ENCODE measurements around the gene PCDH18. TPM values are rescaled to one million over a fixed set of nuclear protein-coding genes. Genes with fewer than 3 reads are reported as not detected.

PCDH18 gene
- polyA plus RNA-seq, 1 donor (not counting 4 experiments of a cell fraction or from before 2014, with no cell fraction given) = 0.08 TPM

GRCh38 chr4:137536789-137537561 lies 4.7 kb upstream of the PCDH18 start:
- H3K4me3 ChIP-seq (ENCODE audit: control insufficient read depth in 2 of 3, extremely low read depth in 1 of 3, insufficient read depth in 2 of 3, low read depth in 1 of 3, low read length in 3 of 3) = no peak overlapping the region
- H3K9me3 ChIP-seq (ENCODE audit: control insufficient read depth, low read depth, low read length) = no peaks in the 10 kb centered on the region
- dilution Hi-C loops (cut with MboI; ENCODE audit: extremely low pct_ligation_motif_present, low sequenced_read_pairs) = no loop called here
- H3K27me3 ChIP-seq (ENCODE audit: control insufficient read depth, extremely low read depth, insufficient read depth, low read length) = peaks cover 6% of the 10 kb centered on the region
- FAIRE-seq = no peak
- no peaks in the 10 kb centered on the region for H3K36me3 ChIP-seq (ENCODE audit: control insufficient read depth in 2 of 2, extremely low read depth in 1 of 2, insufficient read depth in 2 of 2, low read length in 2 of 2)
- no peaks in the 10 kb centered on the region for H3K79me2 ChIP-seq (ENCODE audit: control insufficient read depth, insufficient read depth, low read length)
- H3K4me2 ChIP-seq (ENCODE audit: control insufficient read depth, extremely low read depth, insufficient read depth, low read depth, low read length) = no peak overlapping the region
- H2AFZ ChIP-seq (ENCODE audit: control insufficient read depth, low read length) = no peak overlapping the region
- H4K20me1 ChIP-seq (ENCODE audit: control insufficient read depth, extremely low read depth, insufficient read depth, low read length) = no peaks in the 10 kb centered on the region
- TF ChIP-seq CTCF (optimal IDR thresholded peaks at IDR 0.05 in 1 of 3, IDR thresholded peaks at IDR 0.05 in 1 of 3, conservative IDR thresholded peaks at IDR 0.05 in 1 of 3; ENCODE audit: extremely low read depth in 1 of 3, insufficient read depth in 2 of 3, low read length in 3 of 3) (no peak), EZH2 (IDR thresholded peaks at IDR 0.05; ENCODE audit: low read length) (no peak)
- peaks cover 3% of the 10 kb centered on the region for H3K4me1 ChIP-seq (ENCODE audit: control insufficient read depth, extremely low read depth, insufficient read depth, low read length)
- H3K9ac ChIP-seq (ENCODE audit: control insufficient read depth, extremely low read depth, insufficient read depth, low read length) = no peak overlapping the region
- H3K27ac ChIP-seq (ENCODE audit: control insufficient read depth, insufficient read depth, low read length) = no peak overlapping the region
- no peak for DNase-seq (ENCODE audit: low read depth, low spot score)
- no peaks in the 10 kb centered on the region for H3K9me1 ChIP-seq (ENCODE audit: control insufficient read depth, extremely low read depth, insufficient read depth, low read length)

GRCh38 chr4:137535718-137536117 lies 3.4 kb upstream of the PCDH18 start:
- no peak overlapping the region for H3K9ac ChIP-seq (ENCODE audit: control insufficient read depth, extremely low read depth, insufficient read depth, low read length)
- H3K9me1 ChIP-seq (ENCODE audit: control insufficient read depth, extremely low read depth, insufficient read depth, low read length) = no peaks in the 10 kb centered on the region
- DNase-seq (ENCODE audit: low read depth, low spot score) = no peak
- no peaks in the 10 kb centered on the region for H3K36me3 ChIP-seq (ENCODE audit: control insufficient read depth in 2 of 2, extremely low read depth in 1 of 2, insufficient read depth in 2 of 2, low read length in 2 of 2)
- peaks cover 11% of the 10 kb centered on the region for H3K27me3 ChIP-seq (ENCODE audit: control insufficient read depth, extremely low read depth, insufficient read depth, low read length)
- H3K4me2 ChIP-seq (ENCODE audit: control insufficient read depth, extremely low read depth, insufficient read depth, low read depth, low read length) = no peak overlapping the region
- H3K4me1 ChIP-seq (ENCODE audit: control insufficient read depth, extremely low read depth, insufficient read depth, low read length) = peaks cover 3% of the 10 kb centered on the region
- no peaks in the 10 kb centered on the region for H4K20me1 ChIP-seq (ENCODE audit: control insufficient read depth, extremely low read depth, insufficient read depth, low read length)
- H3K27ac ChIP-seq (ENCODE audit: control insufficient read depth, insufficient read depth, low read length) = no peak overlapping the region
- dilution Hi-C loops (cut with MboI; ENCODE audit: extremely low pct_ligation_motif_present, low sequenced_read_pairs) = no loop called here
- H2AFZ ChIP-seq (ENCODE audit: control insufficient read depth, low read length) = no peak overlapping the region
- H3K9me3 ChIP-seq (ENCODE audit: control insufficient read depth, low read depth, low read length) = no peaks in the 10 kb centered on the region
- H3K79me2 ChIP-seq (ENCODE audit: control insufficient read depth, insufficient read depth, low read length) = no peaks in the 10 kb centered on the region
- no peak overlapping the region for H3K4me3 ChIP-seq (ENCODE audit: control insufficient read depth in 2 of 3, extremely low read depth in 1 of 3, insufficient read depth in 2 of 3, low read depth in 1 of 3, low read length in 3 of 3)
- no peak for TF ChIP-seq CTCF (optimal IDR thresholded peaks at IDR 0.05 in 1 of 3, IDR thresholded peaks at IDR 0.05 in 1 of 3, conservative IDR thresholded peaks at IDR 0.05 in 1 of 3; ENCODE audit: extremely low read depth in 1 of 3, insufficient read depth in 2 of 3, low read length in 3 of 3)
- TF ChIP-seq EZH2 (IDR thresholded peaks at IDR 0.05; ENCODE audit: low read length) = no peak
- no peak for FAIRE-seq

All from keratinocyte (primary cell).